Measurements from ENCODE around the gene MBD1.
"Not testable (repeated sequence)": the region's sequence is repeated elsewhere in the genome, so short reads cannot be mapped to it uniquely, and the experiment has no call there.

MBD1 gene, protein sequence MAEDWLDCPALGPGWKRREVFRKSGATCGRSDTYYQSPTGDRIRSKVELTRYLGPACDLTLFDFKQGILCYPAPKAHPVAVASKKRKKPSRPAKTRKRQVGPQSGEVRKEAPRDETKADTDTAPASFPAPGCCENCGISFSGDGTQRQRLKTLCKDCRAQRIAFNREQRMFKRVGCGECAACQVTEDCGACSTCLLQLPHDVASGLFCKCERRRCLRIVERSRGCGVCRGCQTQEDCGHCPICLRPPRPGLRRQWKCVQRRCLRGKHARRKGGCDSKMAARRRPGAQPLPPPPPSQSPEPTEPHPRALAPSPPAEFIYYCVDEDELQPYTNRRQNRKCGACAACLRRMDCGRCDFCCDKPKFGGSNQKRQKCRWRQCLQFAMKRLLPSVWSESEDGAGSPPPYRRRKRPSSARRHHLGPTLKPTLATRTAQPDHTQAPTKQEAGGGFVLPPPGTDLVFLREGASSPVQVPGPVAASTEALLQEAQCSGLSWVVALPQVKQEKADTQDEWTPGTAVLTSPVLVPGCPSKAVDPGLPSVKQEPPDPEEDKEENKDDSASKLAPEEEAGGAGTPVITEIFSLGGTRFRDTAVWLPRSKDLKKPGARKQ

DNA sequence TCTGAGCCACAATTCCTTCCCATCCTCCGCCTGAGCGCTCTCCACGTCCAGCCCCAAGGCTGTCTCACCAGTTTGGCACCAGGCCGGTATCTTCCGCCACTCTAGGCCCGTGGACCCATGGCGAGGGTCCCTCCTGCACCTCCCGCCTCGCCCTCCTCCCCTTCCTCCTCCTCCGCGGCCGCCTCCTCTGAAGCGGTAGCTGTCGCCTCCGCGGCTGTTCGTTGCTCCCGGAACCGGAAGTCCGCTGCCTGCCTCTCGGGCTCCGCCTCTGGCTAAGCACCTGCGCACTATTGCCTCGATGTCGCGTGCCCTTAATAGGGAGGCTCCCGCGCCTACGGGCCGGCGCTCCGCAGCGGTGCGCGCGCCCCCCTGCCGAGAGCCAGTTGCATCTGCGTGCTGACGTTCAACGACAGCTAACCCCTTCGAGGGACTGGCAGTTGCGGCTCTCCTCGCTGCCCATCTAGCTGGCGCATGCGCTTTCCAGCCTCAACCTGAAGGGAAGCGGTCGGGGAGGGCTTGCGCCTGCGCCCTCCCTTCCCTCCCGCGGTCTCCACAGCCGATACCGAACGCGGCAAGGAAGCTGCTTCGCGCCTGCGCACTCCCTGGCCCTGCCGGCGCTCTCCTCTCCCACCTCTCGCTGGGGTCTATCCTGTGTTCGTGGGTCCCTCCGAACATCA, at the start of gene MBD1:
Gene MBD1, minus strand, starts transcription at position 229 of the 677 bp plus-strand sequence. CDS start 1,531 bp downstream, outside the sequence.
- peak; percentile 80 to 92 (median 84) for DNase-seq (ENCODE audit: low read depth in 2 of 3, low spot score in 2 of 3)

DNA sequence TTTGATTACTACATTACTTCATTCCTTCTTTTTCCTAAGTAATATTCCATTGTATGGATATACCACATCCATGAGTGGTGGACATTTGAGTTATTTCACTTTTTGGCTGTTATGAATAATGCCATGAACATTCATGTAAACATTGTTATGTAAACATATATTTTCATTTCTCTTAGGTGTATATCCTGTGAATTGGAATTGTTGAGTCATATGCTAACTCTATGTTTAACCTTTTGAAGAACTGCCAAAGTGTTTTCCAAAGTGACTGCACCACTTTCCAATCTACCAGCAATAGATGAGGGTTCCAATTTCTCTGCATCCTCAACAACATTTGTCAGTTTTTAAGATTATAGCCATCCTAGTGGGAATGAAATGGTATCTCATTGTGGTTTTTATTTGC, 48.9 kb upstream of the MBD1 start:
- no peak for DNase-seq (ENCODE audit: low read depth in 2 of 3, low spot score in 2 of 3)

DNA sequence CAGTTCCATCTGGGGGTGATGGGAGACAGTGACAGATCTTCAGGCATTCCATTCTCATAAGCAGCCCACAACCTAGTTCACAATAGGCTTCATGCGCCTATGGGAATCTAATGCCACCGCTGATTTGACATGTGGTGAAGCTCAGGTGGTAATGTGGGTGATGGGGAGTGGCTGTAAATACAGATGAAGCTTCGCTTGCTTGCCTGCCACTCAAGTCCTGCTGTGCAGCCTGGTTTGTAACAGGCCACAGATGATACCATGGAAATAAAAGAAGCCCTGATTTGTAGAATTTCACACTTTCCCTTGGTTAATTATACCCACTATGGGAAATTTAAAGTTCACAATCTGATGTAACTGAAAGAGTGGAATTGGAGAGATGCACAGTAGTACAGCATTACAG, 46.7 kb upstream of the MBD1 start:
- DNase-seq (ENCODE audit: low read depth in 2 of 3, low spot score in 2 of 3) = no peak

DNA sequence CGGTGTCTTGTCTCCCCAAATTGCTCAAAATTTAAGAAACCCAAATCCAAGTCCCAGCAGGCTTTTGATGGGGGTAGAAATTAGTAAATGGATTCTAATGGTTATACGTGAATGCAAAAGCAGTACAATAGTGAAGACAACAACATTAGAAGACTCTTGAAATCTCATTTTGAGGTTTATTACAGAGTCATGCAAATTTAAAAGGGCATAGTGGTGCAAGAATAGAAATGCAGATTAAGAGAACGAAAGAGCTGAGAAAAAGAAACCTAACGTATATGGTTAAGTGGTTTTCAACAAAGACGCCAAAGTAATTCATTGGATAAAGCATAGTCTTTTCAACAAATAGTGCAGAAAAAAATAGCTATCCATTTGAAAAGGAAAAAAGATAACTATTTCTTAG, 39.4 kb upstream of the MBD1 start:
- DNase-seq (ENCODE audit: low read depth in 2 of 3, low spot score in 2 of 3) = no peak

DNA sequence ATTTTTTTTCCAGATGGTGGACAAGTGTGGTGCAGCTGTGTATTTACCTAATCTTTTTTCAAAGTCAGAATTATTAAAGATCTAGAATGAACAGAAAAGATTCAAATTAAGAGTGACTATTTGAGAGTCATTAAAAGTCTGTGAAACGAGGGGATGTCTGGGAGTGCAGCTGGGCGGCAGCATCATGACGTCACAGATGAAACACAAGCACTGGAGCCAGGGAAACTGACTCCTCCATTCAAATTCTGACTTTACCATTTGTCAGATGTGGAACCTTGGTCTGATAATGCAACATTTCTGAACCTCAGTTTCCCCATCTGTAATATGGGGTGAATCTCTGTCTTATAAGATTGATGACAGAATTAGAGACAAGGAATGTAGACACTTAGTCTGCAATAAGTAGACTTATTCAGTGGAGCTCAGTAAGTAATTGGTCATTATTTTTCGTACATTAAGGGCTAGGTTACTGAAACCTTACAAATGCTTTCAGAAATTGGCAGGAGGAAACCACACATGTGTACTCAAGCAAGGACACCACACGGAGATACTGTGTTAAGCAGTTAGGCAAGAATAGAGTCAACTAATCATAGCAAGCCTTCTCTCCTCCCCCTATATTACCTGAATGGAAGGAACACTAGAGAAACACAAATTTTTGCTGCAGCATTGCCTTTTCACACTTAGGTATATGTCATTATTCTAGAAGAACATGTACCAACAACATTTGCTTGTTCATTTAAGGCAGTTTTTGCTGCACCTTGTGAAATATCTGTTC, 34.0 kb upstream of the MBD1 start:
- DNase-seq (ENCODE audit: low read depth in 2 of 3, low spot score in 2 of 3) = no peak

DNA sequence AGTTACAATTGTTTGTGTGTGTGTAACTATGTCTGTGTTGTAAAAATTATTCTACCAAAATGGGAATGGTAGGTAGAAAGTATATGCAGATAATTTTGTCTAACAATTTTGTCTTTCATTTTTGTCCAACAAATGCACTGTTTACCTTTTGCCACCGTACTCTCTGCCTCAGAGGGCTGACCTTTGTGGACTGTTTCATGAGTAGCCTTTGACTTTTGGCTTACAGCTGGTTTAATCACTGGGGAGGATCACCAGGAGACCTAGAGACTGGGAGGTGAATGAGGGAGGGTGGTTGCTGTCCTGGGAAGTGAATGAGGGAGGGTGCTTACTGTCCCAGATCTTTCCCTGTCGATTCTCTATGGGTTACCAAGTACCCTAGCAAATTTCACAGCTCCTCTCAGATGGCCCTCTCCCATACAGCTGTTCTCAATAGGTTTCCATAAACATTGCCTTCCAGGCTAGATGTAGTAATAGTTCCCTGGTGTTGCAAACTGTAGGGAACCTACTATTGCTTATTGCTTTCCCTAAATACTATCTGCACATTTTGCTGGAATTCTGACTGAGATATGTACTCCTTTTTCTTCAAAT, 32.6 kb upstream of the MBD1 start:
- no peak for DNase-seq (ENCODE audit: low read depth in 2 of 3, low spot score in 2 of 3)

DNA sequence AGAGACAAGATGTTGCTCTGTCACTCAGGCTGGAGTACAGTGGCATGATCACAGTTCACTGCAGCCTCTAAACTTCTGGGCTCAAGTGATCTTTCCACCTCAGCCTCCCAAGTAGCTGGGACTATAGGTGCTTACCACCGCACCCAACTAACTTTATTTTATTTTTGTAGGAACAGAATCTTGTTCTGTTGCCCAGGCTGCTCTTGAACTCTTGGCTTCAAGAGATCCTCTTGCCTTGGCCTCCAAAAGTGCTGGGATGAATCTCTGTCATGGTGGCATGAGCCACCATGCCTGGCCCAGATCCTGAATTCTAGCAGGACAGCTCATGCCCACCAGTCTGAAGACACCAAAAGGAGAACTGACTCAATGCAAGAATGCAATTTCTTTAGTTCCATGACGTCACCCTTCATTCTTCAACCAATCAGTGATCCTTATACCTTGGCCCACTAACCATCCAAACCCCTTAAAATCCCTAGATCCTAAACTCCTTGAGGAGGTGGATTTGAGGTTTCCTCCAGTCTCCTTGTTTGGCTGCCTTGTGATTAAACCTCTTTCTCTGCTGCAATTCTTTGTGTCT, 31.8 kb upstream of the MBD1 start:
- no peak for DNase-seq (ENCODE audit: low read depth in 2 of 3, low spot score in 2 of 3)

DNA sequence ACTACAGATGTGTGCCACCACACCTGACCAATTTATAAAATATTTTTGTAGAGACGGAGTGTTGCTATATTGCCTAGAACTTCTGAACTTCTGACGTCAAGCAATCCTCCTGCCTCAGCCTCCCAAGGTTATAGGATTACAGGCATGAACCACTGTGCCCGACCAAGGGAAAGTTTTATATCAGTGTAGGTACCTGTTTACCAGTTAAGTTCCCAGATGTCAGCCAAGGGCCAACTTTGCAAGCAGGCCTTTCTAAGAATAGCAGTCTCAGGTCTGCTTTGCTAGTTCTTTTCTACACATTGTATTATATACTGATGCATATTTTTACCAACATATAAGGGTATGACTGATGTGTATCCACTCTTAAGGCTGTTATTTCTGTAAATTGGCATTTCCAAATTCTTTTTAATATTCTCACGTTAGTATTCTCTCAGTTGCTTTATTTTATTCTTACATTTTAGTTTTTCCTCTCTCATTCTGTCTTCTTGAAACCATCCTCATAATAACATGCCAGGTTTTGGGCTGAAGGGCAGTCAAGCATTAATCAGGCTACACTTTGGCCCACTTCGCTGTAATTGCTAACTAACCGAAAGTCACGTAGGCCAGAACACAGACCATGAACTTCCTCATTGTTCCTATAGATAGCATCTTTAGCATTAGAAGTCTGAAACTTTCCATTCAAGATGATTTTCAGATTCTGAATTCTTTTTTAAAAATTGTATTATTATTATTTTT, 31.1 kb upstream of the MBD1 start:
- no peak for DNase-seq (ENCODE audit: low read depth in 2 of 3, low spot score in 2 of 3)

DNA sequence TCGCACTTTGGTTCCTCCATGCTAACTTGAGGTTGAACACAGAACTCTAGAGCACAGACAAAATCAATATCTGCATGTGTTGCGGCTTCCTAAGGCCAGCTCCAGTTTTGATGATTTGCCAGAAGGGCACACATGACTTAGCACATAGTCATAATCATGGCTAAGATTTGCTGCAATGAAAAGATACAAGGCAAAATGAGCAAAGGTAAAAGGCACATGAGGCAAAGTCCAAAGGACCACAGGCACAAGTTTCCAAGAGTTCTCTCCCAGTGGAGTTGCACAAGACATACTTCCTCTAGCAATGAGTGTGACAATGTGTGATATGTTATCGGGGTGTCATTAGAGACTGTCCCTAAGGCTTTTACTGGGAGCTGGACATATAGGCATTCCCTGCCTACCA, 30.3 kb upstream of the MBD1 start:
- no peak for DNase-seq (ENCODE audit: low read depth in 2 of 3, low spot score in 2 of 3)

DNA sequence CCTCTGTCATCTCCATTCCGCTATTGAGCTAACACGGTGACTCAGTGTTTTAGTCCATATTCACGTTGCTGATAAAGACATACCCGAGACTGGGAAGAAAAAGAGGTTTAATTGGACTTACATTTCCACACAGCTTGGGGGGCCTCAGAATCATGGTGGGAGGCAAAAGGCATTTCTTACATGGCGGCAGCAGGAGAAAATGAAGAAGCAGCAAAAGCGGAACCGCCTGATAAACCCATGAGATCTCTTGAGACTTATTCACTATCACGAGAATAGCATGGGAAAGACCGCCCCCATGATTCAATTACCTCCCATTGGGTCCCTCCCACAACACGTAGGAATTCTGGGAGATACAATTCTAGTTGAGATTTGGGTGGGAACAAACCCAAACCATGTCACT, 28.8 kb upstream of the MBD1 start:
- DNase-seq (ENCODE audit: low read depth in 2 of 3, low spot score in 2 of 3) = no peak

DNA sequence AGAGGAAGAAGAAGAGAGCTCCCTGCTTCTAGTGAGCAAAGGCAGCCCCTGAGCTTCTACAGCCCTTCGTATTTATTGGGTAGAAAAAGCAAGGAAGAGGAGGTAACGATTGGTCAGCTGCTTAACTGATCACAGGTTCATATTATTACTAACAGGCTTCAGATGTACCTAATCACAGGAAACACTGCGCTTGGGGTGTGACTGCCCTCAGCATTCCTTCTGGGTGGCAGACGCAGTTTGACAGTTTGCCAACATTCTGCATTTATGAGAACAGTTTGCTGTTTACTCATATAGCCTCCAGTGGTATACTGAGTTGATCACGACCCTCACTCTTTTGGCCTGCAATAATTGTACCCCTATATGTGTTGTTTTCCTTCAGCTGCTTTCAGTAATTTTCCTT, 27.5 kb upstream of the MBD1 start:
- DNase-seq (ENCODE audit: low read depth in 2 of 3, low spot score in 2 of 3) = not testable (repeated sequence)

DNA sequence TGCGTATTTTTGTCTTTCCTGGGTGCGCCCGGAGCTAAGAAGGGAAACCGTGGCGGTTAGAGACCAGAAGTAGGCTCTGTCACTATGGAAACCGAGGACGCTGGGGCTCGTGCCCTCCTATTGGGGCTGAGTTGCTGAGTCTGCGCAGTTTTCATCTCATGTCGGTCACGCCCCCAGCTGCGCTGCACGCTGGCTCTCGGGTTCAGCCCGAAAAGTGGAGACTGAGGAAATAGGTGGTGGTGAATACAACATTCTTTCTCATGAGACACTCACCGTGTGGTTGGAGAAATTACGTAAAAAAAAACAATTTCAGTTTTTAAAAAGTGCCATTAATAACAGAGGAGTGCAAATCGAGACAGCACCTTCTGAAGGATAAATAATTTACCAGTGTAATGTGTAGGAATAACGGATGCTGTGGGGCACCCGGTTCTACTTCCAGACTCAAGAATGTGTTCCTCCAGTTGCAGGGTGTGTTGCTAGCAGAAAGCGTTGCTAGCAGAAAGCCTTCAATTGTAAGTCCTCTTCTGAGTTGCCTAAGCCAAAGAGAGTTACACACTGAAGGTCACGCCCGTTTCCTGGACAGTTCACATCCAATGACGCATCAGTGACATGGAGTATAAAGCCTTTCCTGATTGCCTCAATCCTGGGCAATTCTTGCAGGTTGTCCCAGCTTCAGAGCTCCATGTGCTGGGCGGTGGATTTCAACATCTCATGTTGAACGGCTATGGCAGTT, 26.6 kb upstream of the MBD1 start:
- peak; percentile 55 to 68 (median 66) for DNase-seq (ENCODE audit: low read depth in 2 of 3, low spot score in 2 of 3)

DNA sequence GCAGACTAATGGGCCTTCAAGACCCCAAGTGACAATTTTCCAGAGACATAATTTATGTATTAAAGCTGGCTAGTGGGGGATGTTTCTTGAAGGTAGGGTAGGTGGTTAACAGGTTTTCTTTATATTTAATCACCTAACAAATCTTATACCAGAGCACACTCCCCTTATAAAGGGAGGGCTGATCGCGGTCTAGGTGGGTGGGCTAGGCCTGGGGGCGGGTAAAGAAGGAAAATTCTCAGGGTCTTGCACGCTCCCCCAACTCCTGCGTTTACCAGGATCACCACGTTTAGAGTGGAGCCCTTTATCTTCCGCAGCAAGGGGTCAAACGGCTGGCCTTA, 26.0 kb upstream of the MBD1 start:
- DNase-seq (ENCODE audit: low read depth in 2 of 3, low spot score in 2 of 3) = no peak

DNA sequence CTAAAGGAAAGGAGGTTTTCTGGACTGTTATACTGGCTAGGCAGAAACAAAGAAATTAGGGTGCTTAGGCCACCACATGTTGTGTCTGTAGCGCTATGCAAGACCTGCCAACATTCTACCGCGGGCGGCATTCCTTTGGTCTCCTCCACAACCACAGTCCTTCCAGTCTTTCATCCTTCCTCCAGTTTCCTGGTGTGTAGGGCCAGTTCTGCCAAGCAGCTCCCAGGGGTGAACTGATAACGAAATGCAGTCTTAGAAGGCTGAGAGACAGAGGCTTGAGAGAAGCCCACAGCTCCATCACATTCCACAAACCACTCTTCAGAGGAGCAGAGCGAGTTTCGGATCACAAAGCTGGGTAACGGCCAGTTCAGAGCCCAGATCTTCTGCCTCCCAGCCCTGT, 25.6 kb upstream of the MBD1 start:
- no peak for DNase-seq (ENCODE audit: low read depth in 2 of 3, low spot score in 2 of 3)

DNA sequence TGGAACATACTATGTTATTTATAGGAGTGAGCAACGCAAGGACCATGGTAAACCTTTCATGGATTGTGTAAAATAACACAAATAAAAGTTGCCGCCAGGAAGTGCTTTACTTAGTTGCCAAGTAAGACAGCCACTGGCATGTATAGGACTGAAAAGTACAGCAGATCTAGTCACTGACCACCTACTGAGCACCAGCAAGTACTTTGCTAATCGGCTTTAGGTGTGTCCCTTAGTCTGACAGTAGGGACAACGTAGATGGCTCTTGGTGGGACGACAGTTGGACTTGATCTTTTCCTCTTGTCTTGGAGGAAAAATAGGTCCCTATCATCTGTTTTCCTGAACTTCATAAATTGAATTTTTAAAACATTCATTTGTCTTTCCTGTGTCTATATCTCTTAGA, 19.8 kb upstream of the MBD1 start:
- DNase-seq (ENCODE audit: low read depth in 2 of 3, low spot score in 2 of 3) = no peak

DNA sequence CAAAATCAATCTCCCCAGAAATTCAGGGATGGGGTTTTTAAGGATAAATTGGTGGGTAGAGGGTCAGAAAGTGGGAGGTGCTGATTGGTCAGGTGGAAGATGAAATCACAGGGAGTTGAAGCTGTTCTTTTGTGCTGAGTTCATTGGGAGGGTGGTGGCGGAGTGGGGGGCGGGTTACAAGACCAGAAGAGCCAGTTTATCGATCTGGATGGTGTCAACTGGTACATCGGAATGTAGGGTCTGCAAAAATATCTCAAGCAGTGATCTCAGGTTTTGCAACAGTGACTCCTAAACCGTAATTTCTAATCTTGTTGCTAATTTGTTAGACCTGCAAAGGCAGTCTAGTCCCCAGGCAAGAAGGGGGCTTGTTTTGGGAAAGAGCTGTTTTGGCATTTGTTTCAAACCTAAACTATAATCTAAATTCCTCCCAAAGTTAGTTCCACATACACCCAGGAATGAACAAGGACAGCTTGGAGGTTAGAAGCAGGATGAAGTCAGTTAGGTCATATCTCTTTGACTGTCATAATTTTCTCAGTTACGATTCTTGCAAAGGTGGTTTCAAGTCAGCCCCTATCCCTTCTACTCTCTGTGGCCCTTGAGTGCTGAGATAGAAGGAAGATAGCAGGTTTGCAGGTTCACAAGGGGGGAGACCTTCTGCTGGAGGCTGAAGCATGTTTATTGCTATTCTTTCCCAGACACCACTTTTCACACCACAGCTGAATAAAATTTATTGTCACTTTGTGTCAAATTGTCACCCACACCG, 18.5 kb upstream of the MBD1 start:
- no peak for DNase-seq (ENCODE audit: low read depth in 2 of 3, low spot score in 2 of 3)

DNA sequence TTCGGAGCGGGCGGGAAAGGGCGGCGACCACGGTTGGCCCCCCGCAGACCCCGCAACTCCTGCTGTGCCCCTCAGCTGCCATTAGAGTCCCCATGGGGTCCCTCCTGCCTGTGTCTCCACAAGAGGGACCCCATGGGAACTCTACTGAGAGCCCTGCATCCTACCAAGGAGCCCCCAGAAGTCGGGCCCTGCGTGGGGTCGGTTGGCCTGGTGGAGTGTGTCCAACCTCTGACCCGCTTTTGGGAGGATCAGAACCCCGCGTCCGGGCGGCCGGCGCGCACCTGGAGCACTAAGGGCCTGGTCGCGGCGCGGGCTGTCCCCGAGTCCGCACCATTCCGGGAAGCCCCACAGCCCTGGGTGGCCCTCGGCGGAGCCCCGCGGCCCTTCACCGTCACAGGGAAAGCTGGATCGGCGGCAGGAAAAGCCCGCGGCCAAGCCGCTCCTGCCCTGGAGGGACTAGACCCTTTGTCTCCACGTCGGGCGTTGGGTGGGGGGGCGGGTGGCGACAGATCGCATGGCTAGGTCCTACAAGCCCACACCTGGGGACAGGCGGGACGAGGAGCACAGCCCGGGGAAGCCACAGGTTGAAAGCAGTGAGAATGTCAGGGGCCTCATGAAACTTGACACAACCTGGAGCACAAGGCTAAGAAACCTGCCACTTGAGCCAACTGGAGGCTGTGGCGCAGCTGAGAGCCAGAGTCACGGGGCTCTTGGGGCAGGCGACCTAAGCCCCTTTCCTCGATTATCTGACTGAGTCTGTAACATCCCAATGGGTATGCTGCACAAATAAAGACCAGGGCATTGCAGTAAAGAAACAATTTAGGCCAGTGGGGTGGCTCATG, 17.3 kb upstream of the MBD1 start:
- no peak for DNase-seq (ENCODE audit: low read depth in 2 of 3, low spot score in 2 of 3)

Measured in activated CD8-positive, alpha-beta memory T cell treated with anti-CD3 and anti-CD28 coated beads for 48 hours (primary cell).